H7 (cell line): ENCODE results near the gene ZSCAN31. TPM values are rescaled to one million over a fixed set of nuclear protein-coding genes. Genes with fewer than 3 reads are reported as not detected.
"Not testable (repeated sequence)": the region's sequence is repeated elsewhere in the genome, so short reads cannot be mapped to it uniquely, and the experiment has no call there.

Source experiments
- DNase-seq: peaks from one replicate; pipeline ENCODE4 v3.0.0; 2012
- H3K27me3 ChIP-seq: 2 replicates; pipeline ENCODE4 v1.6.0; 2011; ENCODE audit warnings: mild to moderate bottlenecking, low read length; ENCODE audit not compliant: control insufficient read depth, insufficient read depth
- H3K36me3 ChIP-seq: replicated peaks from 2 replicates; pipeline ENCODE4 v1.5.1; 2011; ENCODE audit warnings: low read length; ENCODE audit not compliant: control insufficient read depth, insufficient read depth
- H3K4me3 ChIP-seq: 2 replicates; pipeline ENCODE4 v1.5.1; 2011; ENCODE audit warnings: low read depth, mild to moderate bottlenecking, control low read depth, low read length, moderate library complexity; ENCODE audit not compliant: insufficient read depth
- total RNA-seq: library from RNA; depleted of rRNA; stranded (reverse); fragments of >200 nt; shearing (Covaris generic); gene quantifications from 2 replicates; pipeline ENCODE4 v1.2.3, GENCODE V29; 2014

ZSCAN31 gene
- total RNA-seq, 1 experiment from 2014 or later: 5.8 TPM

GRCh38 chr6:28315628-28316027 lies 20.3 kb downstream of the ZSCAN31 start:
- no peak overlapping the region for H3K4me3 ChIP-seq
- DNase-seq: no peak
- no peaks in the 10 kb centered on the region for H3K36me3 ChIP-seq
- H3K27me3 ChIP-seq: no peaks in the 10 kb centered on the region

GRCh38 chr6:28312939-28313338 lies 23.0 kb downstream of the ZSCAN31 start:
- no peak for DNase-seq
- Histone ChIP-seq H3K27me3 (no peaks in the 10 kb centered on the region), H3K36me3 (no peaks in the 10 kb centered on the region), H3K4me3 (no peak overlapping the region)

- DNase-seq: no peak
- no peaks in the 10 kb centered on the region for H3K27me3 ChIP-seq
- no peaks in the 10 kb centered on the region for H3K36me3 ChIP-seq
- no peak overlapping the region for H3K4me3 ChIP-seq
Measured at GRCh38 chr6:28311139-28311823, 24.7 kb downstream of the ZSCAN31 start.

- DNase-seq, H3K4me3 ChIP-seq, H3K27me3 ChIP-seq, H3K36me3 ChIP-seq: not testable (repeated sequence)
Measured at GRCh38 chr6:28306363-28306762, 29.6 kb downstream of the ZSCAN31 start.

GRCh38 chr6:28303570-28303969 lies 32.4 kb downstream of the ZSCAN31 start:
- no peaks in the 10 kb centered on the region; the same call in 1 of the 2 replicates for H3K36me3 ChIP-seq
- no peak overlapping the region for H3K4me3 ChIP-seq
- H3K27me3 ChIP-seq: no peaks in the 10 kb centered on the region
- no peak for DNase-seq

- no peak overlapping the region for H3K4me3 ChIP-seq
- H3K36me3 ChIP-seq: peaks cover 4% of the 10 kb centered on the region
- no peak for DNase-seq
- no peaks in the 10 kb centered on the region for H3K27me3 ChIP-seq
Measured at GRCh38 chr6:28296520-28297060, 39.4 kb downstream of the ZSCAN31 start.

- Histone ChIP-seq H3K36me3 (peaks cover 4% of the 10 kb centered on the region), H3K27me3 (no peaks in the 10 kb centered on the region), H3K4me3 (no peak overlapping the region)
- no peak for DNase-seq
Measured at GRCh38 chr6:28295326-28295725, 40.6 kb downstream of the ZSCAN31 start.

GRCh38 chr6:28291573-28291972 lies 44.4 kb downstream of the ZSCAN31 start:
- no peaks in the 10 kb centered on the region for H3K27me3 ChIP-seq
- H3K4me3 ChIP-seq: no peak overlapping the region
- no peak for DNase-seq
- H3K36me3 ChIP-seq: peaks cover 5% of the 10 kb centered on the region

- DNase-seq: no peak
- Histone ChIP-seq H3K27me3 (no peaks in the 10 kb centered on the region; the same call in 1 of the 2 replicates), H3K36me3 (peaks cover 11% of the 10 kb centered on the region), H3K4me3 (no peak overlapping the region)
Measured at GRCh38 chr6:28282926-28283325, 53.0 kb downstream of the ZSCAN31 start.

GRCh38 chr6:28281288-28282064 lies 54.5 kb downstream of the ZSCAN31 start, which contains the start of gene PGBD1:
Gene PGBD1 (plus strand): TSS chr6:28281572. CDS start chr6:28283814, 2,242 bp downstream.
- Histone ChIP-seq H3K27me3 (no peaks in the 10 kb centered on the region; the same call in 1 of the 2 replicates), H3K4me3 (peak within 1 kb of the TSS; percentile 75), H3K36me3 (peaks cover 6% of the 10 kb centered on the region)
- DNase-seq: peak; percentile 91

- Histone ChIP-seq H3K27me3 (no peaks in the 10 kb centered on the region; the same call in 1 of the 2 replicates), H3K4me3 (peak overlapping the region; percentile 75), H3K36me3 (peaks cover 9% of the 10 kb centered on the region)
- DNase-seq: no peak
Measured at GRCh38 chr6:28280595-28281287, 55.2 kb downstream of the ZSCAN31 start.

- DNase-seq: no peak
- no peaks in the 10 kb centered on the region; the same call in 1 of the 2 replicates for H3K27me3 ChIP-seq
- H3K4me3 ChIP-seq: no peak overlapping the region
- peaks cover 4% of the 10 kb centered on the region for H3K36me3 ChIP-seq
Measured at GRCh38 chr6:28277746-28278145, 58.2 kb downstream of the ZSCAN31 start.

- no peak for DNase-seq
Measured at GRCh38 chr6:28274888-28275287, 61.1 kb downstream of the ZSCAN31 start.

More at GRCh38 chr6:28274888-28275287, 61.1 kb downstream of the ZSCAN31 start:
- Histone ChIP-seq H3K36me3 (peaks cover 7% of the 10 kb centered on the region), H3K4me3 (no peak overlapping the region), H3K27me3 (no peaks in the 10 kb centered on the region)
